Endothelial cell of umbilical vein (primary cell): ENCODE results near the gene MCRIP1. TPM values are rescaled to one million over a fixed set of nuclear protein-coding genes. Genes with fewer than 3 reads are reported as not detected.

Experiments
- BruUV-seq: library from RNA; stranded (reverse); fragments of 400-500 nt; replicated peaks from 2 replicates; lab custom pipeline; 2021; lab: Mats Ljungman, UMichigan
- CTCF ChIA-PET: fragments of 300-600, 350-600 bp; sonication (Branson Sonifier 250); formaldehyde crosslinking; loops from one replicate; lab custom pipeline; 2021; ENCODE audit warnings: antibody characterized with exemption, inconsistent platforms; lab: Charles Lee
- POLR2A ChIA-PET: fragments of 300-600, 350-600 bp; sonication (Branson Sonifier 250); formaldehyde crosslinking; loops from one replicate; lab custom pipeline; 2021; ENCODE audit warnings: antibody characterized with exemption, inconsistent platforms; lab: Charles Lee
- DNase-seq: peaks from one replicate; pipeline ENCODE4 v3.0.0-alpha.2; 2011; ENCODE audit warnings: low read depth, low spot score
- FAIRE-seq: peaks from 2 replicates; lab custom pipeline; 2011; peaks lifted over from hg19 to GRCh38; lab: Jason Lieb, UNC
- H2AFZ ChIP-seq: 2 replicates; pipeline ENCODE4 v1.6.0; 2012; ENCODE audit warnings: low read depth, low read length, control low read depth, inconsistent platforms
- H3K27ac ChIP-seq: 2 replicates; pipeline ENCODE4 v1.5.1; 2011; ENCODE audit warnings: low read depth, mild to moderate bottlenecking, control low read depth, low read length, moderate library complexity; ENCODE audit not compliant: insufficient read depth
- H3K27me3 ChIP-seq, 2 experiments: 2 replicates each; pipeline versions ENCODE4 v1.6.0 to v1.6.1; 2011; ENCODE audit warnings: low read length in 2 of 2, mixed read lengths in 1 of 2; ENCODE audit not compliant: control insufficient read depth in 2 of 2, insufficient read depth in 2 of 2
- H3K36me3 ChIP-seq, 2 experiments: 2 replicates in 1 of 2; 3 replicates in 1 of 2; pipeline ENCODE4 v1.5.1; 2011; ENCODE audit warnings: low read length in 2 of 2, mild to moderate bottlenecking in 1 of 2, moderate library complexity in 1 of 2; ENCODE audit not compliant: control insufficient read depth in 2 of 2, insufficient read depth in 2 of 2; ENCODE audit errors: extremely low read depth in 1 of 2
- H3K4me1 ChIP-seq: 3 replicates; pipeline ENCODE4 v1.5.1; 2011; ENCODE audit warnings: mild to moderate bottlenecking, low read length; ENCODE audit not compliant: control insufficient read depth, insufficient read depth; ENCODE audit errors: extremely low read depth
- H3K4me2 ChIP-seq: 2 replicates; pipeline ENCODE4 v1.6.1; 2011; ENCODE audit warnings: low read length, control low read depth, mixed read lengths; ENCODE audit not compliant: insufficient read depth
- H3K4me3 ChIP-seq, 3 experiments: fragments of 200-600 bp in 1 of 3; sonication (generic), shearing (Covaris generic) in 1 of 3; replicated peaks in 1 of 3; 2 replicates each; pipeline ENCODE4 v1.5.1; 2011 to 2016; ENCODE audit warnings: control low read depth in 3 of 3, low read length in 3 of 3, mild to moderate bottlenecking in 2 of 3, inconsistent platforms in 1 of 3, low read depth in 1 of 3, moderate library complexity in 1 of 3; ENCODE audit not compliant: insufficient read depth in 1 of 3
- H3K79me2 ChIP-seq: 2 replicates; pipeline ENCODE4 v1.6.0; 2012; ENCODE audit warnings: low read length, inconsistent platforms; ENCODE audit not compliant: control insufficient read depth, insufficient read depth
- H3K9ac ChIP-seq: replicated peaks from 2 replicates; pipeline ENCODE3; 2011; ENCODE audit warnings: low read length, control low read depth; ENCODE audit not compliant: insufficient read depth; ENCODE audit errors: extremely low read depth
- H3K9me1 ChIP-seq: replicated peaks from 3 replicates; pipeline ENCODE4 v1.6.0; 2011; ENCODE audit warnings: mild to moderate bottlenecking, low read length; ENCODE audit not compliant: control insufficient read depth, insufficient read depth; ENCODE audit errors: extremely low read depth
- H3K9me3 ChIP-seq: replicated peaks from 2 replicates; pipeline ENCODE4 v1.5.1; 2012; ENCODE audit warnings: low read length, inconsistent platforms; ENCODE audit not compliant: control insufficient read depth, insufficient read depth
- H4K20me1 ChIP-seq: replicated peaks from 2 replicates; pipeline ENCODE3; 2011; ENCODE audit warnings: mild to moderate bottlenecking, low read length; ENCODE audit not compliant: control insufficient read depth, insufficient read depth; ENCODE audit errors: extremely low read depth
- EZH2 ChIP-seq: IDR thresholded peaks from 2 replicates; pipeline ENCODE4 v1.6.1; 2012; ENCODE audit warnings: borderline replicate concordance, low read depth, mild to moderate bottlenecking, moderate library complexity, low read length, inconsistent platforms; ENCODE audit not compliant: severe bottlenecking
- GATA2 ChIP-seq: IDR thresholded peaks from 2 replicates; pipeline ENCODE4 v1.7.0; 2011; ENCODE audit warnings: low read depth, mild to moderate bottlenecking, moderate library complexity, mixed read lengths, low read length; ENCODE audit not compliant: insufficient read length, insufficient read depth
- JUN ChIP-seq: IDR thresholded peaks from 2 replicates; pipeline ENCODE4 v1.6.1; 2011; ENCODE audit warnings: borderline replicate concordance, low read depth; ENCODE audit not compliant: insufficient read length, insufficient read depth
- MYC ChIP-seq: IDR thresholded peaks from one replicate; pipeline ENCODE4 v1.6.1; 2011; ENCODE audit warnings: mild to moderate bottlenecking, low read depth, low read length
- POLR2AphosphoS5 ChIP-seq: IDR thresholded peaks from 2 replicates; pipeline ENCODE4 v1.6.1; 2012; ENCODE audit warnings: low read depth, mild to moderate bottlenecking, control low read depth, low read length, moderate library complexity; ENCODE audit not compliant: insufficient read depth
- dilution Hi-C: fragments of 300-500 bp; cut with MboI; formaldehyde crosslinking; loops from one replicate; pipeline ENCODE4 v1.15.0; 2019; ENCODE audit warnings: low sequenced_read_pairs; ENCODE audit not compliant: extremely low pct_ligation_motif_present
- intact Hi-C: fragments of 100-400 bp; cut with micrococcal nuclease; formaldehyde crosslinking; loops from one replicate; pipeline ENCODE4 v1.10.0; 2022
- polyA plus RNA-seq, 4 experiments: library from polyadenylated mRNA; depleted of rRNA in 3 of 4; stranded (reverse) in 3 of 4; unstranded in 1 of 4; fragments of >200 nt; gene quantifications; 2 replicates each; pipeline versions ENCODE4 v1.2.1 to v1.2.3, GENCODE V29; 2011 to 2012; ENCODE audit warnings: missing spikeins in 1 of 4
- total RNA-seq: library from RNA; stranded (reverse); gene quantifications from 2 replicates; pipeline ENCODE4 v1.2.3, GENCODE V29; 2021
- TF ChIP-seq, protein P1 (sequence below), 2 donors: IDR thresholded peaks; 1 replicate in 1 of 2; 2 replicates in 1 of 2; pipeline ENCODE4 v1.5.1; 2011; ENCODE audit warnings: low read length in 2 of 2, mild to moderate bottlenecking in 2 of 2, moderate library complexity in 2 of 2, control low read depth in 1 of 2, inconsistent platforms in 1 of 2, low read depth in 1 of 2; ENCODE audit not compliant: insufficient read depth in 1 of 2; ENCODE audit errors: extremely low read depth in 1 of 2

Gene MCRIP1
- total and polyA plus RNA-seq, 2 donors (not counting 3 experiments of a cell fraction or from before 2014, with no cell fraction given): 121 to 205 TPM

DNA sequence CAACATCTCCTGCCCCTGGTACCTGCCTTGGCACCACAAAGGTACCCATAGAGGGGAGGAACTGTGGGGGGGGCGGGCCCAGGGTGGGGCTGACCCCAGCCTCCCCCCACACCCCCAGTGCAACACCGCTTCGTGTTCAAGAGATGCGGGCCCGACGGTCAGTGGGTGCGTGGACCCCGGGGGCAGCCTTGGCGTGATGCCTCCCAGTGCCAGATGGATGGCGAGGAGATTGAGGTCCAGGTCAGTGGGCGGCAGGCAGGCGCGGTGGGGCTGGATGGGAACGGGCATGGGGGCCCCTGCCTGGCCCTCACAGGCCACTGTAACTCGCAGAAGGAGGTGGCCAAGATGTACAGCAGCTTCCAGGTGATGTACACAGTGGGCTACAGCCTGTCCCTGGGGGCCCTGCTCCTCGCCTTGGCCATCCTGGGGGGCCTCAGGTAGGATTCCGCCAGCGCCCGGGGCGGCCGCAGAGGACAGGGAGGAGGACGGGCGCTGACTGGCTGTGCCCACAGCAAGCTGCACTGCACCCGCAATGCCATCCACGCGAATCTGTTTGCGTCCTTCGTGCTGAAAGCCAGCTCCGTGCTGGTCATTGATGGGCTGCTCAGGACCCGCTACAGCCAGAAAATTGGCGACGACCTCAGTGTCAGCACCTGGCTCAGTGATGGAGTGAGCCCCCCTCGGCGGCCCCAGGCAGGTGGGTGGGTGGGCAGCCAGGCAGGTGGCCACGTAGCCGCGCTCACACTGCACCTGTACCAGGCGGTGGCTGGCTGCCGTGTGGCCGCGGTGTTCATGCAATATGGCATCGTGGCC, 22.0 kb downstream of the MCRIP1 start:
- Histone ChIP-seq H3K27me3 (peaks cover 0 to under 1% of the 10 kb centered on the region in 2 experiments), H3K9ac (no peak overlapping the region), H2AFZ (no peak overlapping the region), H3K4me1 (no peaks in the 10 kb centered on the region), H3K4me3 (no peak overlapping the region), H3K36me3 (no peaks in the 10 kb centered on the region), H3K9me3 (no peaks in the 10 kb centered on the region), H3K4me2 (no peak overlapping the region), H3K9me1 (no peaks in the 10 kb centered on the region), H3K79me2 (no peaks in the 10 kb centered on the region), H4K20me1 (no peaks in the 10 kb centered on the region), H3K27ac (no peak overlapping the region)
- dilution Hi-C loops (no loop called here), intact Hi-C loops (no loop called here)
- DNase-seq (no peak), FAIRE-seq (no peak)
- ChIA-PET POLR2A (no interaction called here), CTCF (interaction anchor here (0.6 kb wide), 1 partner anchor 812 kb away, joined by 3 read pairs; no protein-coding TSS in a partner anchor)
- TF ChIP-seq MYC (no peak), EZH2 (no peak), POLR2AphosphoS5 (no peak), GATA2 (no peak), JUN (no peak)
- TF ChIP-seq, protein P1, sequence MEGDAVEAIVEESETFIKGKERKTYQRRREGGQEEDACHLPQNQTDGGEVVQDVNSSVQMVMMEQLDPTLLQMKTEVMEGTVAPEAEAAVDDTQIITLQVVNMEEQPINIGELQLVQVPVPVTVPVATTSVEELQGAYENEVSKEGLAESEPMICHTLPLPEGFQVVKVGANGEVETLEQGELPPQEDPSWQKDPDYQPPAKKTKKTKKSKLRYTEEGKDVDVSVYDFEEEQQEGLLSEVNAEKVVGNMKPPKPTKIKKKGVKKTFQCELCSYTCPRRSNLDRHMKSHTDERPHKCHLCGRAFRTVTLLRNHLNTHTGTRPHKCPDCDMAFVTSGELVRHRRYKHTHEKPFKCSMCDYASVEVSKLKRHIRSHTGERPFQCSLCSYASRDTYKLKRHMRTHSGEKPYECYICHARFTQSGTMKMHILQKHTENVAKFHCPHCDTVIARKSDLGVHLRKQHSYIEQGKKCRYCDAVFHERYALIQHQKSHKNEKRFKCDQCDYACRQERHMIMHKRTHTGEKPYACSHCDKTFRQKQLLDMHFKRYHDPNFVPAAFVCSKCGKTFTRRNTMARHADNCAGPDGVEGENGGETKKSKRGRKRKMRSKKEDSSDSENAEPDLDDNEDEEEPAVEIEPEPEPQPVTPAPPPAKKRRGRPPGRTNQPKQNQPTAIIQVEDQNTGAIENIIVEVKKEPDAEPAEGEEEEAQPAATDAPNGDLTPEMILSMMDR (IDR thresholded peaks at IDR 0.05; ENCODE audit: extremely low read depth in 1 of 2, insufficient read depth in 1 of 2, low read depth in 1 of 2, low read length in 2 of 2): no peak
- BruUV-seq: no TSS peak
